ENCODE results near the gene ARG2.

GRCh38 chr14:67572608-67573007, 47.1 kb upstream of the ARG2 start:
- TF ChIP-seq CTCF (IDR thresholded peaks at IDR 0.05) (no peak), POLR2A (IDR thresholded peaks at IDR 0.05) (no peak)
